GM12873 (cell line): ENCODE data around the gene KLF18.

Experiments used
- TF ChIP-seq, protein P1 (sequence below): IDR thresholded peaks from 2 replicates; pipeline ENCODE4 v1.5.1; 2012; ENCODE audit warnings: low read depth, mild to moderate bottlenecking, moderate library complexity, low read length, control low read depth; ENCODE audit not compliant: insufficient read depth; ENCODE audit errors: missing control alignments

Gene KLF18

DNA sequence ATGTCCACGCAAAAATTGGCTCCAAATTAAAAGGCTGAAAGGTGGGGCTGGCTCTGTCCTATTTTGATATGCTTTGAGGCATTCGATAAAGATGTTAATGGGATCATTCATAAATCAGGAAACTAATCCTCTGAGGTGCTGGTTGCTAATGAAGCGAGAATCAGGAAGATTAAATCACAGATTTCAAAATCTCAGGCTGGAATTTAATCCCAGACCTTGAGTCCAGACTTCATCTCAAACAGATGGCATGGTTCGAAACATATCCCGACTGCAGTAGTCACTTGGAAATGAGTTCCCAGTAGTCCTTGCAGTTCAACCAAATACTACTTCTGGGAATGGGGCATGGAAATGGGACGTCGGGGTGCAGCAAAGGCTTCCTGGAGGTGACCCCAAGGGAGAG, 27.3 kb downstream of the KLF18 start:
- TF ChIP-seq, protein P1, sequence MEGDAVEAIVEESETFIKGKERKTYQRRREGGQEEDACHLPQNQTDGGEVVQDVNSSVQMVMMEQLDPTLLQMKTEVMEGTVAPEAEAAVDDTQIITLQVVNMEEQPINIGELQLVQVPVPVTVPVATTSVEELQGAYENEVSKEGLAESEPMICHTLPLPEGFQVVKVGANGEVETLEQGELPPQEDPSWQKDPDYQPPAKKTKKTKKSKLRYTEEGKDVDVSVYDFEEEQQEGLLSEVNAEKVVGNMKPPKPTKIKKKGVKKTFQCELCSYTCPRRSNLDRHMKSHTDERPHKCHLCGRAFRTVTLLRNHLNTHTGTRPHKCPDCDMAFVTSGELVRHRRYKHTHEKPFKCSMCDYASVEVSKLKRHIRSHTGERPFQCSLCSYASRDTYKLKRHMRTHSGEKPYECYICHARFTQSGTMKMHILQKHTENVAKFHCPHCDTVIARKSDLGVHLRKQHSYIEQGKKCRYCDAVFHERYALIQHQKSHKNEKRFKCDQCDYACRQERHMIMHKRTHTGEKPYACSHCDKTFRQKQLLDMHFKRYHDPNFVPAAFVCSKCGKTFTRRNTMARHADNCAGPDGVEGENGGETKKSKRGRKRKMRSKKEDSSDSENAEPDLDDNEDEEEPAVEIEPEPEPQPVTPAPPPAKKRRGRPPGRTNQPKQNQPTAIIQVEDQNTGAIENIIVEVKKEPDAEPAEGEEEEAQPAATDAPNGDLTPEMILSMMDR = no peak

DNA sequence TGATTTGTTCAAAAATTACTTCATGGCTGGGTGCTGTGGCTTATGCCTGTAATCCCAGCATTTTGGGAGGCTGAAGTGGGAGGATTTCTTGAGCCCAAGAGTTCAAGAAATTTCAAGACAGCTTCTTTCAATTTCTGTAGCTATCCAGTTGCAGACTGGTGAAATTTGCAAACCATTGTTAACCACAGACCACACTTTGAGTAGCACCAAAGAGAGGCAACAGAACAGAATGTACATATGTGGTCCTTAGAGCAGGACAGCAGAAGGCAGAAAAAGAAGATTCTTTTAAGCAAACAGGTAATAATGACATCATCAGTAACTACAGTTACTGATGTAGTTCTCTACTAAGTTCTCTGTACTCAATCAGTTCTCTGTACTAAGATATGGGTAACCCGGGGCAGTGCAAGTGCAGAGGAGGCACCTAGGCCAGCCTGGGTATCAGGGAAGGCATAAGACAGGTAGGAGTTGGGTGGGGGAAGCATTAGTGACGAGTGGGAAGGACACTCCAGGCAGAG, 28.3 kb downstream of the KLF18 start:
- TF ChIP-seq, protein P1 = no peak

- TF ChIP-seq, protein P1 = no peak
These were observed 28.9 kb downstream of the KLF18 start for GRCh38 chr1:44112486-44112885.

DNA sequence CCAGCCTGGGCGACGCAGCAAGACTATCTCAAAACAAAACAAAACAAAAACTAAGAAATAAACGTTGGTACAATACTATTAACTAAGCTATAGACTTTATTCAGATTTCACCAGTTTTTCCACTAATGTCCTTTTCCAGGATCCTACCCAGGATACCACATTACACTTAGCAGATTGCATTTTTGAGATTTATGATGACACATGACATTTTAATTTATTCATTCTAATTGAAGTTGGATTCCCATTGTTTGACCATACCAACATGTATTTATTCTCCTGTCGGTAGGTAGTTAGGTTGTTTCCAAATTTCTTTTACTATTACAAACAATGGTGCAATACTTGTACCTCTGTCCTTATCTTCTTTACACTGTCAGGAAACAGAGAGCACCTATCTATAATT, 29.6 kb downstream of the KLF18 start:
- TF ChIP-seq, protein P1 = no peak

GRCh38 chr1:44110916-44111315, 30.5 kb downstream of the KLF18 start:
- TF ChIP-seq, protein P1 = no peak

- TF ChIP-seq, protein P1 = no peak
These were observed 32.5 kb downstream of the KLF18 start for GRCh38 chr1:44108971-44109370.

DNA sequence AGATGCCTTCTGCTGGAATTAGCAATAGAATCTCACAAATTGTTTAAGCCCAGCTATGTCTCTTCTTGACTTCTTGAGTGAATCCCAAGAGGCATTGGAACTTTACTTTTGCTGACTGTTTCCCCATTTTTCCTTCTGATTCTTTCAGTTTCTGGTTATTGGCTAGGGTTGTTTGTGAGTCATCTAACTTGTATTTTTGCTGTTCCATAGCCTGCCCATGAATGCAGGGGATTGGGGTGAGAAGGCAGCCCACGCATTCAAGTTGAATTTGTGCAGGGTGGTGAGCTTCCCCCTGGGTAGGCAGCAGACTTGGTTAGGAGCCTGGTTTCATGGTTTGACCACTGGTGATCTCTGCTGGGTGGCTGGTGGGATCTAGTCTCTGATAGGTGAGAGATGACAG, 33.2 kb downstream of the KLF18 start:
- TF ChIP-seq, protein P1 = no peak
